H1 (cell line): Measurements from ENCODE around the gene TECPR2. TPM values are rescaled to one million over a fixed set of nuclear protein-coding genes. Genes with fewer than 3 reads are reported as not detected.

Experiments
- EZH2 ChIP-seq: fragments of 200-600 bp; sonication (generic); IDR thresholded peaks from 2 replicates; pipeline ENCODE4 v1.7.1; 2012; ENCODE audit warnings: low read depth, mild to moderate bottlenecking, moderate library complexity, low read length, inconsistent platforms; ENCODE audit not compliant: severe bottlenecking
- RNF2 ChIP-seq: fragments of 200-900, 300-1000 bp; sonication (generic); IDR thresholded peaks from 2 replicates; pipeline ENCODE4 v1.7.1; 2016; ENCODE audit warnings: borderline replicate concordance, low read depth, mild to moderate bottlenecking, antibody characterized with exemption, low read length; ENCODE audit not compliant: poor library complexity, severe bottlenecking; ENCODE audit errors: missing control alignments
- SIRT6 ChIP-seq: IDR thresholded peaks from one replicate; pipeline ENCODE4 v1.7.1; 2012; ENCODE audit warnings: low read length, inconsistent platforms
- YY1 ChIP-seq: IDR thresholded peaks from 2 replicates; pipeline ENCODE4 v1.6.1; 2011; ENCODE audit warnings: low read depth, mild to moderate bottlenecking, low read length
- polyA plus RNA-seq, 7 experiments: library from polyadenylated mRNA; depleted of rRNA in 3 of 7; stranded (reverse) in 5 of 7; unstranded in 2 of 7; fragments of >200 nt in 5 of 7; fragments of 200-250 nt in 2 of 7; gene quantifications; 1 replicate in 5 of 7; 2 replicates in 1 of 7; 4 replicates in 1 of 7; pipeline versions ENCODE4 v1.2.1 to v1.2.3, GENCODE V29; 2011 to 2013; ENCODE audit warnings: missing spikeins in 2 of 7, mixed read lengths in 2 of 7
- total RNA-seq: library from RNA; stranded (reverse); fragmentation: NEBNext Ultra II Directional; extraction: Animal tissue kit (Norgen Biotek cat#: 25700); gene quantifications from 2 replicates; pipeline ENCODE4 v1.2.1, GENCODE V29; 2021
- TF ChIP-seq, protein P1 (sequence below): fragments of 300-600 bp; sonication (generic); IDR thresholded peaks from 2 replicates; pipeline ENCODE4 v1.7.1; 2012; ENCODE audit warnings: low read length, moderate library complexity, mild to moderate bottlenecking, inconsistent platforms; ENCODE audit not compliant: insufficient replicate concordance
- TF ChIP-seq, protein P2 (sequence below): IDR thresholded peaks from 2 replicates; pipeline ENCODE4 v1.6.1; 2012; ENCODE audit warnings: inconsistent platforms

TECPR2 gene
- total and polyA plus RNA-seq, 2 of the 8 experiments (the other 6 are each of a cell fraction or from before 2014, with no cell fraction given), result 6.8 to 19.4 TPM

DNA sequence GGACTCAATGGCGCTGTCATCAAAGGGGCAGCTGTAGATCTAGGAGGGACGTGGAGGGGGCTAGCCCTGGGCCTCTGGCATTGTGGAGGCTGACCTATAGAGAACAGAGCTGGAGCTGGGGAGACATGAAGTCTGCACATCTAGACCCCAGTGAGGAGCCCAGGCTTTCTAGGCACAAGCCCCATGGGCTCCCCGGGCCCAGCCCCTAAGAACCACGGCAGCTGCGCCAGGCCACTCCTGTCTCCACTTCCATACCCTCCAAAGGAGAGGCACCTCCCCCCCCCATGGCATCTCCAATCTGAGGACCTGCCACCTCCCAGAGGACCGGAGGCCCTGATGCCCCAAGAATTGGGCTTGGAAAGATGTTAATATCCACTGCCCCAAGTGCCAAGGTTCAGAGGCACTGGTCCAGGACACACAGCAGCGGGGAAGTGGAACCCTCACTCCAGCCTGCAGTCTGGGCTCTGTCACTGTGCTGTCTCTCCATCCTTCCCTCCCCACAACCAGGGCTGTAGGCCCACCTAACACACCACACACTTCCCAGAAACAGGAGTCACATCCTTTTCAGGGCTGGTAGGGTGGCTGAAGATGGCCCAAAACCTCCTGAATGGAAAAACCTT, 142.4 kb downstream of the TECPR2 start (continued):
- TF ChIP-seq, protein P1, sequence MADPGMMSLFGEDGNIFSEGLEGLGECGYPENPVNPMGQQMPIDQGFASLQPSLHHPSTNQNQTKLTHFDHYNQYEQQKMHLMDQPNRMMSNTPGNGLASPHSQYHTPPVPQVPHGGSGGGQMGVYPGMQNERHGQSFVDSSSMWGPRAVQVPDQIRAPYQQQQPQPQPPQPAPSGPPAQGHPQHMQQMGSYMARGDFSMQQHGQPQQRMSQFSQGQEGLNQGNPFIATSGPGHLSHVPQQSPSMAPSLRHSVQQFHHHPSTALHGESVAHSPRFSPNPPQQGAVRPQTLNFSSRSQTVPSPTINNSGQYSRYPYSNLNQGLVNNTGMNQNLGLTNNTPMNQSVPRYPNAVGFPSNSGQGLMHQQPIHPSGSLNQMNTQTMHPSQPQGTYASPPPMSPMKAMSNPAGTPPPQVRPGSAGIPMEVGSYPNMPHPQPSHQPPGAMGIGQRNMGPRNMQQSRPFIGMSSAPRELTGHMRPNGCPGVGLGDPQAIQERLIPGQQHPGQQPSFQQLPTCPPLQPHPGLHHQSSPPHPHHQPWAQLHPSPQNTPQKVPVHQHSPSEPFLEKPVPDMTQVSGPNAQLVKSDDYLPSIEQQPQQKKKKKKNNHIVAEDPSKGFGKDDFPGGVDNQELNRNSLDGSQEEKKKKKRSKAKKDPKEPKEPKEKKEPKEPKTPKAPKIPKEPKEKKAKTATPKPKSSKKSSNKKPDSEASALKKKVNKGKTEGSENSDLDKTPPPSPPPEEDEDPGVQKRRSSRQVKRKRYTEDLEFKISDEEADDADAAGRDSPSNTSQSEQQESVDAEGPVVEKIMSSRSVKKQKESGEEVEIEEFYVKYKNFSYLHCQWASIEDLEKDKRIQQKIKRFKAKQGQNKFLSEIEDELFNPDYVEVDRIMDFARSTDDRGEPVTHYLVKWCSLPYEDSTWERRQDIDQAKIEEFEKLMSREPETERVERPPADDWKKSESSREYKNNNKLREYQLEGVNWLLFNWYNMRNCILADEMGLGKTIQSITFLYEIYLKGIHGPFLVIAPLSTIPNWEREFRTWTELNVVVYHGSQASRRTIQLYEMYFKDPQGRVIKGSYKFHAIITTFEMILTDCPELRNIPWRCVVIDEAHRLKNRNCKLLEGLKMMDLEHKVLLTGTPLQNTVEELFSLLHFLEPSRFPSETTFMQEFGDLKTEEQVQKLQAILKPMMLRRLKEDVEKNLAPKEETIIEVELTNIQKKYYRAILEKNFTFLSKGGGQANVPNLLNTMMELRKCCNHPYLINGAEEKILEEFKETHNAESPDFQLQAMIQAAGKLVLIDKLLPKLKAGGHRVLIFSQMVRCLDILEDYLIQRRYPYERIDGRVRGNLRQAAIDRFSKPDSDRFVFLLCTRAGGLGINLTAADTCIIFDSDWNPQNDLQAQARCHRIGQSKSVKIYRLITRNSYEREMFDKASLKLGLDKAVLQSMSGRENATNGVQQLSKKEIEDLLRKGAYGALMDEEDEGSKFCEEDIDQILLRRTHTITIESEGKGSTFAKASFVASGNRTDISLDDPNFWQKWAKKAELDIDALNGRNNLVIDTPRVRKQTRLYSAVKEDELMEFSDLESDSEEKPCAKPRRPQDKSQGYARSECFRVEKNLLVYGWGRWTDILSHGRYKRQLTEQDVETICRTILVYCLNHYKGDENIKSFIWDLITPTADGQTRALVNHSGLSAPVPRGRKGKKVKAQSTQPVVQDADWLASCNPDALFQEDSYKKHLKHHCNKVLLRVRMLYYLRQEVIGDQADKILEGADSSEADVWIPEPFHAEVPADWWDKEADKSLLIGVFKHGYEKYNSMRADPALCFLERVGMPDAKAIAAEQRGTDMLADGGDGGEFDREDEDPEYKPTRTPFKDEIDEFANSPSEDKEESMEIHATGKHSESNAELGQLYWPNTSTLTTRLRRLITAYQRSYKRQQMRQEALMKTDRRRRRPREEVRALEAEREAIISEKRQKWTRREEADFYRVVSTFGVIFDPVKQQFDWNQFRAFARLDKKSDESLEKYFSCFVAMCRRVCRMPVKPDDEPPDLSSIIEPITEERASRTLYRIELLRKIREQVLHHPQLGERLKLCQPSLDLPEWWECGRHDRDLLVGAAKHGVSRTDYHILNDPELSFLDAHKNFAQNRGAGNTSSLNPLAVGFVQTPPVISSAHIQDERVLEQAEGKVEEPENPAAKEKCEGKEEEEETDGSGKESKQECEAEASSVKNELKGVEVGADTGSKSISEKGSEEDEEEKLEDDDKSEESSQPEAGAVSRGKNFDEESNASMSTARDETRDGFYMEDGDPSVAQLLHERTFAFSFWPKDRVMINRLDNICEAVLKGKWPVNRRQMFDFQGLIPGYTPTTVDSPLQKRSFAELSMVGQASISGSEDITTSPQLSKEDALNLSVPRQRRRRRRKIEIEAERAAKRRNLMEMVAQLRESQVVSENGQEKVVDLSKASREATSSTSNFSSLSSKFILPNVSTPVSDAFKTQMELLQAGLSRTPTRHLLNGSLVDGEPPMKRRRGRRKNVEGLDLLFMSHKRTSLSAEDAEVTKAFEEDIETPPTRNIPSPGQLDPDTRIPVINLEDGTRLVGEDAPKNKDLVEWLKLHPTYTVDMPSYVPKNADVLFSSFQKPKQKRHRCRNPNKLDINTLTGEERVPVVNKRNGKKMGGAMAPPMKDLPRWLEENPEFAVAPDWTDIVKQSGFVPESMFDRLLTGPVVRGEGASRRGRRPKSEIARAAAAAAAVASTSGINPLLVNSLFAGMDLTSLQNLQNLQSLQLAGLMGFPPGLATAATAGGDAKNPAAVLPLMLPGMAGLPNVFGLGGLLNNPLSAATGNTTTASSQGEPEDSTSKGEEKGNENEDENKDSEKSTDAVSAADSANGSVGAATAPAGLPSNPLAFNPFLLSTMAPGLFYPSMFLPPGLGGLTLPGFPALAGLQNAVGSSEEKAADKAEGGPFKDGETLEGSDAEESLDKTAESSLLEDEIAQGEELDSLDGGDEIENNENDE, result no peak
- no peak for TF ChIP-seq YY1
- TF ChIP-seq RNF2, result no peak
- TF ChIP-seq SIRT6, result no peak
- TF ChIP-seq, protein P2, sequence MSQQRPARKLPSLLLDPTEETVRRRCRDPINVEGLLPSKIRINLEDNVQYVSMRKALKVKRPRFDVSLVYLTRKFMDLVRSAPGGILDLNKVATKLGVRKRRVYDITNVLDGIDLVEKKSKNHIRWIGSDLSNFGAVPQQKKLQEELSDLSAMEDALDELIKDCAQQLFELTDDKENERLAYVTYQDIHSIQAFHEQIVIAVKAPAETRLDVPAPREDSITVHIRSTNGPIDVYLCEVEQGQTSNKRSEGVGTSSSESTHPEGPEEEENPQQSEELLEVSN, result no peak
- no peak for TF ChIP-seq EZH2
- TF ChIP-seq, all 59 proteins: peak for 0
